ES-I3 (cell line): ENCODE measurements around the gene SDSL.

Experiments
- H3K36me3 ChIP-seq: 2 replicates; pipeline ENCODE4 v1.6.1; 2013; ENCODE audit warnings: mild to moderate bottlenecking, low read length, control low read depth, moderate library complexity; ENCODE audit not compliant: insufficient read depth
- H3K4me1 ChIP-seq: 2 replicates; pipeline ENCODE4 v1.6.1; 2013; ENCODE audit warnings: mild to moderate bottlenecking, control low read depth, low read length; ENCODE audit not compliant: insufficient read depth
- H3K9ac ChIP-seq: 2 replicates; pipeline ENCODE4 v1.6.1; 2013; ENCODE audit warnings: low read depth, mild to moderate bottlenecking, low read length, moderate library complexity
- H3K9me3 ChIP-seq: 2 replicates; pipeline ENCODE4 v1.6.1; 2013; ENCODE audit warnings: mild to moderate bottlenecking, low read length, moderate library complexity; ENCODE audit not compliant: control insufficient read depth, insufficient read depth

Gene SDSL

DNA sequence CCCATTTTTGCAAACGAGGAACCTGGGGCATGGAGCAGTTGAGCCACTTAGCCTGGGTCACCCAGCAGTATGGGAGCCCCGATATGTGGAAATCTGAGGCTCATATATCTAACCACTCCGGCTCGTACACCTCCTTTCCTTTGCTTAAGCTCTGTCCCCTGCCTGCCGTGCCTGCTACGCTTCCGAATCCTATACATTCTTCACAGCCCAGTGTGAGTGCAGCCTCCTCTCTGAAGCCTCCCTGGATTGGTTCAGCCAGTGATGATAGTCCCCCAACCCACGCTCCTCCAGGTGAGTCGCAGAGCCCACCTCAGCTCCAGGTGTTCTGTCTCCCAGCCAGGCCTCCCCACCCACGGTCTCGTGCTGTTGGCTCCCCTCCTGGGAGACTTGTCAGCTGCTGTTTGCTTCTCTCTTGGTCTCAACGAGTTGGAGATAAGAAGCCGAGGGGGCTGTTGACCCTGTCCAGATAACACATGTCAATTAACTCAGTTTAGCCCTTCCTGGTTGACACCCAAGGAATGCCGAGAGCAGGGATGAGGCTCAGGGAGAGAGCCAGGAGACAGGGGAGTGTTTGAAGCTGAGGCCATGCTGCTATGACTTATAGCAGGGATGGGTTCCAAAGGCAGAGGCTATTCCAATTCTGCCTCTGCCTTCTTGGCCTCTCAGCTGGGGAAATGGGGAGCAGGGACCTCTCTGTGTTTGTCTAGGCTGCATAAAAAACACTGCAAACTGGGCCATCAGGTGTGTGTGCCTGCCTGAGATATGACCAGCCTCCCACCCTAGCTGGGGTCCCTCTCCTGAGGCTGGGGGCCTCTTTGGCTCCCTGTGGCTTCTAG lies 19.0 kb downstream of the SDSL start:
- H3K9ac ChIP-seq, result no peak overlapping the region
- H3K36me3 ChIP-seq, result no peaks in the 10 kb centered on the region
- H3K9me3 ChIP-seq, result no peaks in the 10 kb centered on the region
- no peaks in the 10 kb centered on the region for H3K4me1 ChIP-seq

- H3K9ac ChIP-seq, result no peak overlapping the region
- no peaks in the 10 kb centered on the region for H3K36me3 ChIP-seq
- no peaks in the 10 kb centered on the region for H3K4me1 ChIP-seq
- H3K9me3 ChIP-seq, result no peaks in the 10 kb centered on the region
Measured at GRCh38 chr12:113443030-113443539, 20.9 kb downstream of the SDSL start.

DNA sequence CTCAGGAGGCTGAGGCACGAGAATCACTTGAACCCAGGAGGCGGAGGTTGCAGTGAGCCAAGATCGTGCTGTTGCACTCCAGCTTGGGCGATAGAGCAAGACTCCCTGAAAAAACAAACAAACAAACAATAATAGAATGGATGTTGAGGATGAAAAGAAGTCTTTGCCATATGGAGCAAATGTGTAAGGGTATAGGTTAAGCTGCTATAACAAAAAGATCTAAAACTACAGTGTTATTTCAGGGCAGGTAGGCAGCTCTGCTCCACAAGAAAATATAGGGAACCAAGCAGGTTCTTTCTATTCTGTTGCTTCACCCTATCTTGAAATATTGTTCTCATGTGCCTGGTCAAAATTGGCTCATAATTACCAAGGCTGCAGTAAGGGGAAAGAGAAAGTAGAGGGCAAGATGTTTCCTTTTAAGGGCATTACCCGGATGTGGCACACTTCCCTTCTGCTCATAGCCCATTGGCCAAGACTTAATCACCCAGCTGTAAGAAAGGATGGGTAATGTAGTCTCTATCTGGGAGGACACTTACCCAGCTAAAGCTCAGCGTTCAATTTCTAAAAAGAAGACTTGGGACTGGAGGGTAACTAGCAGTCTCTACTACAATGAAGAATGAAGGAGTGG lies 23.5 kb downstream of the SDSL start:
- Histone ChIP-seq H3K9me3 (no peaks in the 10 kb centered on the region), H3K4me1 (no peaks in the 10 kb centered on the region), H3K36me3 (no peaks in the 10 kb centered on the region)

DNA sequence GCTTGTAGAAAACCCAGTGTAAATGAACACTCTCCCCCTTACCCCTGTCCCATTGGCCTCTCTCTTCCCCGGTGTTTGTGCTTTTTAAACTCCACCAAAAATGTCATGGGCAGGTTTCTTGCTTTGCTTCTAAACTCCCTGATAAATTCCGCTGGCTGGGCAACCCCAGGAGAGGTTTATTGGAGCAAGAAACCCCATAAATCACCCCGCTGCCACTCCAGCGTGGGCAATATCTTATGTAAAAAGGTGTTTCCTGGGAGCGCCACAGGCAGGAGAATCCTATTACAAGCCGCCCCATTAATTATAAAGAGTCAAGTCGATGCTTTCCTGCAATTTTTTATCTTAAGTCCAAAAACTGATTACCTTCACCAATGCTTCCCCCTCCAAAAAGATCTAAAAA lies 26.7 kb downstream of the SDSL start:
- Histone ChIP-seq H3K9me3 (no peaks in the 10 kb centered on the region), H3K9ac (no peak overlapping the region), H3K36me3 (no peaks in the 10 kb centered on the region), H3K4me1 (no peaks in the 10 kb centered on the region)

More for the DNA sequence above, 23.5 kb downstream of the SDSL start:
- H3K9ac ChIP-seq, result no peak overlapping the region

DNA sequence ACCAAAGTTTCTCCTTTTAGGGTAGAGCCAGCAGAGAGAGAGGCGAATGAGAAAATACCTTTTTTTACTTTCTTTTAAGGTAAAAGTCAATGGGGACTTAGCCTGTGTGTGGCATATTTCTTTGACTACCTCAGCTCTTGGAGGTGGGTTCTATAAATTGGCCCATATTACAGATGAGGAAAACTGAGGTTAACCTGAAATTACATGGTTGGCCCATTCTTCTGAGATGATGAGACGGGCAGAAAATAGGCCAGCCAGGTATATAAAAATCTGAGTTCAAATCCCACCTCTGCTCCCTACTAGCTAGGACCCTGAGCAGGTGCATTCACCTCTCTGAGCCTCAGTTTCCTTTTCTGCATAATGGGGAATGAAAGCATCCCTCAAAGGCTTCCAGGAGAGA lies 27.1 kb downstream of the SDSL start:
- Histone ChIP-seq H3K9me3 (no peaks in the 10 kb centered on the region), H3K4me1 (no peaks in the 10 kb centered on the region), H3K9ac (no peak overlapping the region), H3K36me3 (no peaks in the 10 kb centered on the region)

GRCh38 chr12:113449839-113450238 lies 27.7 kb downstream of the SDSL start:
- H3K9me3 ChIP-seq, result no peaks in the 10 kb centered on the region
- no peak overlapping the region for H3K9ac ChIP-seq
- H3K36me3 ChIP-seq, result no peaks in the 10 kb centered on the region
- H3K4me1 ChIP-seq, result no peaks in the 10 kb centered on the region

DNA sequence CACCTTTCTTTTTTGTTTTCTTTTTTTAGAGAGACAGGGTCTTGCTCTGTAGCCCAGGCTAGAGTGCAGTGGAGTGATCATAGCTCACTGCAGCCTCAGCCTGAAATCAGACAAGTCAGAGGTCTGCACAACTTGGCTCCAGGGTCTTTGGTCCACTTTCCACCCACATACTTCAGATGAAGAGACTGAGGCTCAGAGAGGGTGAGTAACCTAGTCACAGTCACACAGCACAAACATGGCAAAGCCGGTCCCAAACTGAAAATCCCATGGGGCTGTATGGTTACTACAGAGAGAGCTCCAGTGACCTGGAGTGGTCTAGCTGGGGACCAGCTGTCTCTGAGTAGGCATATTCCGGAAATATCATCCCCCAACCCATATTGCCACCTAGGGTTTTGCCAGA lies 30.3 kb downstream of the SDSL start:
- Histone ChIP-seq H3K9ac (no peak overlapping the region), H3K36me3 (no peaks in the 10 kb centered on the region), H3K4me1 (0 out of 2 replicates have a peak, but pooled peaks cover 4% of the 10 kb centered on the region), H3K9me3 (no peaks in the 10 kb centered on the region)

- Histone ChIP-seq H3K9ac (no peak overlapping the region), H3K36me3 (no peaks in the 10 kb centered on the region), H3K9me3 (no peaks in the 10 kb centered on the region), H3K4me1 (0 out of 2 replicates have a peak, but pooled peaks cover 4% of the 10 kb centered on the region)
Measured at GRCh38 chr12:113453330-113453729, 31.1 kb downstream of the SDSL start.

DNA sequence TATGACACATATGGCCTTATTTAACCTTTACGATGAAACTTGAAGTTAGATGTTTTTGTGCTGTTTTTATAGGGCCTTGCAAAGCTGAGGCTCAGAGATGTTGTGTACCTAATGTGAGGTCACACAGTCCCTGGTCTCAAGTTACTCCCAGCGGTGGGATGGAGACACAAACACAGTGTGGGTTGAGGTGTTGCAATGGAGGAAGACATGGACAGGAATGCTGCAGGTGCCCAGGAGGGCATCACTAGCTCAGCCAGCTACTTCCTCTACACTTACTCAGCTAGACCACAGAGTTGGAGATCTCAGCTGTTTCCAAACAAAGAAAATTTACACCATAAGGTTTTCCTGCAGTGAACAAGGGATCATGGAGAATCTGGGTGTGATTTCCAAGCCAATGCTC lies 34.0 kb downstream of the SDSL start:
- Histone ChIP-seq H3K9me3 (no peaks in the 10 kb centered on the region), H3K36me3 (no peaks in the 10 kb centered on the region), H3K4me1 (0 out of 2 replicates have a peak, but pooled peaks cover 4% of the 10 kb centered on the region), H3K9ac (no peak overlapping the region)

- H3K9me3 ChIP-seq, result no peaks in the 10 kb centered on the region
- 0 out of 2 replicates have a peak, but pooled peaks cover 4% of the 10 kb centered on the region for H3K4me1 ChIP-seq
- no peaks in the 10 kb centered on the region for H3K36me3 ChIP-seq
- H3K9ac ChIP-seq, result no peak overlapping the region
Measured at GRCh38 chr12:113456761-113457160, 34.6 kb downstream of the SDSL start.

DNA sequence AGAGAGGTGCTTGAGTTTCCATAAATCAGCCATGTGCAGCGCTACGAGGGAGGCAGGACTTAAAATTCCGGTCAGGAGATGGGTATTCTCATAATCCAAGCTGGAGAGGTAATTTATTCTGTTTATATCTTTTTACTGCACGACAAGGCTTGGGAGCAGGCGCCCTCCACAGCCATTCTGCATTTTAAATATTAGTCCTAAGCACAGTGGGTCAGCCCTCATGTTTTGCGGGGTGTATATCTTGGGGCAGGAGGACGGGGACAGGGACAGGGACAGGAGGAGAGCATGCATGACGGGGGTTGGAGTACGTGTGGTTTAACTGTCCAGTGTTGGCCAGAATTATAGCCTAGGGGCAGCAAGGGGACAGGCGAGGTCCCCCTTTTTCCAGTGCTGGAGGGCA lies 35.0 kb downstream of the SDSL start:
- Histone ChIP-seq H3K4me1 (peaks cover 7% of the 10 kb centered on the region; the same call in 1 of the 2 replicates), H3K9me3 (no peaks in the 10 kb centered on the region), H3K9ac (no peak overlapping the region), H3K36me3 (no peaks in the 10 kb centered on the region)

DNA sequence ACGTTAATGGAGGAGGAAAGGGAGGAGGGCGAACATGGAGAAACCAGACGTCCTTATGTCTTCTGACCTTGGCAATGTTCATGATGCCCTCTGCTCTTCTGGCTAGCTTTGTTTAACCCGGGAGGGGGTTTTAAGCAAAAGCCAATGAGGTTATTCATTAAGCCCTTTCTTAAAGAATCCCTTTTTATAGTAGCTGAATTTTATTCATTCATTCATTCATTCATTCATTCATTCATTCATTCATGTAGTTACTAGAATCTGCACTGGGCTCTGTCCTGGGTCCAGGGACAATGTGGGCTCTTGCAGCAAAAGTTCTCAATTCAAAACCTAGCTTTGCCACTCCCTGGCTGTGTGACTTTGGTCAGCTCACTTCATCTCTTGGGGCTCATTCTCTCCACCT lies 35.5 kb downstream of the SDSL start:
- H3K9me3 ChIP-seq, result no peaks in the 10 kb centered on the region
- H3K4me1 ChIP-seq, result peaks cover 8% of the 10 kb centered on the region; the same call in 1 of the 2 replicates
- H3K36me3 ChIP-seq, result no peaks in the 10 kb centered on the region

GRCh38 chr12:113459981-113460380 lies 37.8 kb downstream of the SDSL start:
- H3K36me3 ChIP-seq, result no peaks in the 10 kb centered on the region
- peaks cover 14% of the 10 kb centered on the region; the same call in 1 of the 2 replicates for H3K4me1 ChIP-seq
- no peak overlapping the region for H3K9ac ChIP-seq
- no peaks in the 10 kb centered on the region for H3K9me3 ChIP-seq

More for the DNA sequence above, 35.5 kb downstream of the SDSL start:
- no peak overlapping the region for H3K9ac ChIP-seq

DNA sequence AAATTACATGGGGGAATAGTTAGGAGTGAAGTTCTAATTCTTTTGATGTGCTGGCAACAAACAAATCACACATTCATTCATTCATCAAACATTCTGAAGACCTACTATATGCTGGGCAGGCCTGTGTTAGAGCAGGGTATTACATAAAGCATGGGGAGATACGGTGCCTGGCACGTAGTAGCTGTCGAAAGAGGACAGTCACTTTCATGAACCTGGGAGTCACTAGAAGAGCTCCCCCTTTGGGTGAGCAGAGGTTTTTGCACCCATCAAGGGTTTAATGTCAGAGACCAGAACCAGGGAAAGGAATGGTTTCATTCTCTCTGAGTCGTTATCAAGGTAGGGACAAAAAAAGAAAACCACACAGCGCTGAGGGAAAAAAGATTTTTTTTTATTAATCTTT lies 39.5 kb downstream of the SDSL start:
- Histone ChIP-seq H3K9ac (no peak overlapping the region), H3K9me3 (no peaks in the 10 kb centered on the region), H3K36me3 (no peaks in the 10 kb centered on the region), H3K4me1 (peaks cover 11% of the 10 kb centered on the region)
